HUES64 (cell line): ENCODE results near the gene RFPL3.
"Not testable (repeated sequence)": the region's sequence is repeated elsewhere in the genome, so short reads cannot be mapped to it uniquely, and the experiment has no call there.

Experiments used
- H3K27ac ChIP-seq: 2 replicates; pipeline ENCODE4 v1.7.0; 2013; ENCODE audit warnings: low read depth, low read length, inconsistent platforms
- H3K27me3 ChIP-seq: 2 replicates; pipeline ENCODE4 v1.6.1; 2013; ENCODE audit warnings: mild to moderate bottlenecking, low read length; ENCODE audit not compliant: insufficient read depth
- H3K36me3 ChIP-seq: 2 replicates; pipeline ENCODE4 v1.6.1; 2013; ENCODE audit warnings: mild to moderate bottlenecking, low read length; ENCODE audit not compliant: insufficient read depth
- H3K4me1 ChIP-seq: 2 replicates; pipeline ENCODE4 v1.6.1; 2013; ENCODE audit warnings: mild to moderate bottlenecking, low read length, moderate library complexity; ENCODE audit not compliant: insufficient read depth
- H3K4me3 ChIP-seq: 2 replicates; pipeline ENCODE4 v1.5.1; 2013; ENCODE audit warnings: mild to moderate bottlenecking, low read length, moderate library complexity
- H3K9ac ChIP-seq: 2 replicates; pipeline ENCODE4 v1.6.1; 2013; ENCODE audit warnings: mild to moderate bottlenecking, low read depth, low read length
- H3K9me3 ChIP-seq: 2 replicates; pipeline ENCODE4 v1.6.1; 2013; ENCODE audit warnings: low read depth, low read length; ENCODE audit not compliant: insufficient read depth
- WGBS: fragments of 150-250, 120-280 bp; methylation state at CpG from one replicate; pipeline ENCODE4 v1.1.7; 2013; ENCODE audit warnings: missing lambda C conversion rate; 5-methylcytosine and 5-hydroxymethylcytosine counted together

The RFPL3 gene

GRCh38 chr22:32331236-32331917 is 26.3 kb upstream of the RFPL3 start:
- Histone ChIP-seq H3K36me3 (no peaks in the 10 kb centered on the region), H3K27ac (no peak overlapping the region), H3K9me3 (no peaks in the 10 kb centered on the region; the same call in 1 of the 2 replicates), H3K4me3 (no peak overlapping the region), H3K27me3 (no peaks in the 10 kb centered on the region), H3K4me1 (peaks cover 9% of the 10 kb centered on the region), H3K9ac (no peak overlapping the region)
- 93% methylated on average over 28 of the region's 28 CpGs for WGBS

- peaks cover 11% of the 10 kb centered on the region for H3K4me1 ChIP-seq
- H3K27me3 ChIP-seq, result no peaks in the 10 kb centered on the region
- H3K4me3 ChIP-seq, result no peak overlapping the region
- H3K9ac ChIP-seq, result no peak overlapping the region
- 85% methylated on average over 15 of the region's 15 CpGs for WGBS
- no peaks in the 10 kb centered on the region for H3K36me3 ChIP-seq
- no peaks in the 10 kb centered on the region for H3K9me3 ChIP-seq
- H3K27ac ChIP-seq, result no peak overlapping the region
These were observed 25.5 kb upstream of the RFPL3 start for GRCh38 chr22:32331918-32332725.

GRCh38 chr22:32333141-32333768 is 24.4 kb upstream of the RFPL3 start:
- no peak overlapping the region for H3K27ac ChIP-seq
- H3K9ac ChIP-seq, result no peak overlapping the region
- H3K9me3 ChIP-seq, result no peaks in the 10 kb centered on the region
- H3K27me3 ChIP-seq, result no peaks in the 10 kb centered on the region
- H3K36me3 ChIP-seq, result no peaks in the 10 kb centered on the region
- no peak overlapping the region for H3K4me3 ChIP-seq
- peaks cover 11% of the 10 kb centered on the region for H3K4me1 ChIP-seq
- 88% methylated on average over 9 of the region's 10 CpGs for WGBS

GRCh38 chr22:32333769-32334659 is 23.7 kb upstream of the RFPL3 start:
- Histone ChIP-seq H3K36me3 (no peaks in the 10 kb centered on the region), H3K9me3 (no peaks in the 10 kb centered on the region), H3K9ac (no peak overlapping the region), H3K27ac (no peak overlapping the region), H3K4me1 (peaks cover 11% of the 10 kb centered on the region), H3K4me3 (no peak overlapping the region), H3K27me3 (no peaks in the 10 kb centered on the region)
- WGBS, result 90% methylated on average over 13 of the region's 13 CpGs

- H3K4me1 ChIP-seq, result peaks cover 11% of the 10 kb centered on the region
- H3K36me3 ChIP-seq, result no peaks in the 10 kb centered on the region
- H3K27me3 ChIP-seq, result no peaks in the 10 kb centered on the region
- no peak overlapping the region for H3K9ac ChIP-seq
- no peaks in the 10 kb centered on the region for H3K9me3 ChIP-seq
- WGBS, result 93% methylated on average over 17 of the region's 17 CpGs
- H3K4me3 ChIP-seq, result no peak overlapping the region
- H3K27ac ChIP-seq, result no peak overlapping the region
These were observed 22.9 kb upstream of the RFPL3 start for GRCh38 chr22:32334660-32335365.

GRCh38 chr22:32335471-32335870 is 22.2 kb upstream of the RFPL3 start:
- Histone ChIP-seq H3K27me3 (no peaks in the 10 kb centered on the region), H3K4me1 (peaks cover 11% of the 10 kb centered on the region), H3K9ac (no peak overlapping the region), H3K9me3 (no peaks in the 10 kb centered on the region), H3K36me3 (no peaks in the 10 kb centered on the region), H3K4me3 (no peak overlapping the region), H3K27ac (peak overlapping the region; percentile 31; the same call in 1 of the 2 replicates)
- WGBS, result 91% methylated on average over 10 of the region's 10 CpGs

- no peaks in the 10 kb centered on the region for H3K27me3 ChIP-seq
- H3K4me3 ChIP-seq, result no peak overlapping the region
- no peaks in the 10 kb centered on the region for H3K9me3 ChIP-seq
- no peak overlapping the region for H3K9ac ChIP-seq
- H3K36me3 ChIP-seq, result no peaks in the 10 kb centered on the region
- H3K4me1 ChIP-seq, result peaks cover 11% of the 10 kb centered on the region
- H3K27ac ChIP-seq, result peak overlapping the region; percentile 51; the same call in 1 of the 2 replicates
- 48% methylated on average over 13 of the region's 13 CpGs for WGBS
These were observed 21.5 kb upstream of the RFPL3 start for GRCh38 chr22:32336121-32336603.

- H3K27me3 ChIP-seq, result no peaks in the 10 kb centered on the region
- no peaks in the 10 kb centered on the region for H3K9me3 ChIP-seq
- no peak overlapping the region for H3K4me3 ChIP-seq
- 89% methylated on average over 10 of the region's 10 CpGs for WGBS
- peaks cover 15% of the 10 kb centered on the region for H3K4me1 ChIP-seq
- no peaks in the 10 kb centered on the region for H3K36me3 ChIP-seq
- no peak overlapping the region for H3K27ac ChIP-seq
- H3K9ac ChIP-seq, result no peak overlapping the region
These were observed 20.8 kb upstream of the RFPL3 start for GRCh38 chr22:32336771-32337424.

GRCh38 chr22:32337425-32337824 is 20.2 kb upstream of the RFPL3 start:
- not testable (repeated sequence) for H3K9me3 ChIP-seq, H3K4me3 ChIP-seq, H3K27ac ChIP-seq, H3K9ac ChIP-seq, H3K36me3 ChIP-seq, H3K27me3 ChIP-seq
- H3K4me1 ChIP-seq, result peaks cover 16% of the 10 kb centered on the region
- WGBS, result 95% methylated on average over 6 of the region's 6 CpGs

- no peak overlapping the region for H3K27ac ChIP-seq
- no peak overlapping the region for H3K9ac ChIP-seq
- H3K36me3 ChIP-seq, result no peaks in the 10 kb centered on the region
- no peaks in the 10 kb centered on the region for H3K9me3 ChIP-seq
- peaks cover 16% of the 10 kb centered on the region for H3K4me1 ChIP-seq
- H3K4me3 ChIP-seq, result no peak overlapping the region
- H3K27me3 ChIP-seq, result no peaks in the 10 kb centered on the region
- WGBS, result 96% methylated on average over 10 of the region's 10 CpGs
These were observed 18.9 kb upstream of the RFPL3 start for GRCh38 chr22:32338757-32339156.
